ENCODE measurements around the gene B4GALT5. TPM values are rescaled to one million over a fixed set of nuclear protein-coding genes. Genes with fewer than 3 reads are reported as not detected.

Gene B4GALT5
- total and polyA plus RNA-seq, 7 donors: 17.1 to 46.0 (median 21.4) TPM

GRCh38 chr20:49601153-49601924, 112.3 kb downstream of the B4GALT5 start:
- Histone ChIP-seq H3K27ac (no peak overlapping the region), H3K9me3 (peaks cover 0 to 3% (median 0%) of the 10 kb centered on the region in 4 donors), H3K27me3 (no peaks in the 10 kb centered on the region), H3K4me1 (peaks cover 0 to 23% (median 11%) of the 10 kb centered on the region in 4 donors), H3K4me3 (no peak overlapping the region), H3K36me3 (no peaks in the 10 kb centered on the region)
- intact Hi-C loops (cut with DNase I): no loop called here
- WGBS, 2 donors: 91 to 92% methylated on average over 5 of the region's 5 CpGs
- no peak for DNase-seq
- TF ChIP-seq POLR2A (IDR thresholded peaks at IDR 0.05) (no peak), CTCF (IDR thresholded peaks at IDR 0.05) (no peak), EP300 (IDR thresholded peaks at IDR 0.05) (no peak), POLR2AphosphoS5 (IDR thresholded peaks at IDR 0.05) (no peak)

DNA sequence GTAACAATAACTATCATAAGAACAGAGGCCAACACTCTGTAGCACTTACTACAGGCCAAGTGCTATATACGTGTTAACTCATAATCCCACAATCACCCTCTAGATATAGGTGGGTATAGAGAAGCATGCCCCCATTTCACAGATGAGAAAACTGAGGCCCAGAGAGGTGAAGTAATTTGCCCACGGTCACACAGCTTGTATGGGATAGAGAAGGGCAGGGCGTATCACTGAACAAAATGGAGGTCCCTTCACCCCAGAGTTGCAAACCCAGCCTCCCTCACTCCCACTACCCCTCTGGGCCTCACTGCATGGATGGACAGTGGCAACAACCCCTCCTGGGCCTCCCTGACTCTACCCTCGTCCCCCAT, 113.9 kb downstream of the B4GALT5 start:
- intact Hi-C loops (cut with DNase I): no loop called here
- WGBS, 2 donors: 96 to 97% methylated on average over 4 of the region's 4 CpGs
- no peak overlapping the region for H3K27ac ChIP-seq
- H3K4me1 ChIP-seq: peaks cover 0 to 26% (median 10%) of the 10 kb centered on the region in 4 donors
- no peaks in the 10 kb centered on the region for H3K36me3 ChIP-seq
- H3K9me3 ChIP-seq: peaks cover 0 to 3% (median 0%) of the 10 kb centered on the region in 4 donors
- H3K4me3 ChIP-seq: no peak overlapping the region
- TF ChIP-seq POLR2AphosphoS5 (IDR thresholded peaks at IDR 0.05): no peak
- TF ChIP-seq CTCF (IDR thresholded peaks at IDR 0.05): no peak
- no peak for TF ChIP-seq POLR2A (IDR thresholded peaks at IDR 0.05)
- no peak for TF ChIP-seq EP300 (IDR thresholded peaks at IDR 0.05)
- no peaks in the 10 kb centered on the region for H3K27me3 ChIP-seq
- DNase-seq: no peak

DNA sequence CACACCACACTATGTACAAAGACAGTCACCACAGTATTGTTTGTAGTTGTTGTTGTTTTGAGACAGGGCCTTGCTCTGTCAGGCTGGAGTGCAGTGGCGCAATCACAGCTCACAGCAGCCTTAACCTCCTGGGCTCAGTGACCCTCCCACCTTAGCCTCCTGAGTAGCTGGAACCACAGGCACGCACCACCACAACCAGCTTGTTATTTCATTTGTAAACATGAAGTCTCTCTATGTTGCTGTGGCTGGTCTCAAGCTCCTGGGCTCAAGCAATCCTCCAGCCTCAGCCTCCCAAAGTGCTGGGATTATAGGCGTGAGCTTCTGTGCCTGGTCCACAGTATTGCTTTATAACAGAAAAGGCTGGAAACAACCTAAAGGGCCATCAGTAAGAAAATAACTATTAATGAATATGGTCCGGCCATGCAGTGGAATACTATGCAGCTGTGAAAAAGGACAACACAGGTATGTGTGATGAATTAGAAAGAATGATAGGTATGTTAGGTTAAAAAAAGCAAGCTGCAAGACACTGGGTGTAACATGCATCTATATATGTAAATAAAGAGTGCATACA, 115.8 kb downstream of the B4GALT5 start:
- no peaks in the 10 kb centered on the region for H3K36me3 ChIP-seq
- H3K27me3 ChIP-seq: no peaks in the 10 kb centered on the region
- WGBS, 2 donors: 89 to 97% methylated on average over 4 of the region's 4 CpGs
- intact Hi-C loops (cut with DNase I): no loop called here
- H3K9me3 ChIP-seq: peaks cover 0 to 3% (median 0%) of the 10 kb centered on the region in 4 donors
- H3K27ac ChIP-seq: no peak overlapping the region
- DNase-seq: no peak
- H3K4me1 ChIP-seq: peaks cover 0 to 12% (median 10%) of the 10 kb centered on the region in 4 donors
- TF ChIP-seq POLR2A (IDR thresholded peaks at IDR 0.05) (no peak), POLR2AphosphoS5 (IDR thresholded peaks at IDR 0.05) (no peak)
- no peak overlapping the region for H3K4me3 ChIP-seq

- DNase-seq: peak; percentile 81
- 72 to 82% methylated on average over 15 of the region's 15 CpGs for WGBS, 2 donors
- H3K9me3 ChIP-seq: peaks cover 0 to 3% (median 0%) of the 10 kb centered on the region in 4 donors
- H3K4me3 ChIP-seq: no peak overlapping the region
- no peaks in the 10 kb centered on the region for H3K36me3 ChIP-seq
- intact Hi-C loops (cut with DNase I): no loop called here
- no peaks in the 10 kb centered on the region for H3K27me3 ChIP-seq
- TF ChIP-seq EP300 (IDR thresholded peaks at IDR 0.05) (no peak), POLR2AphosphoS5 (IDR thresholded peaks at IDR 0.05) (peak in 1 of 4 donors; percentile 53)
- peaks cover 0 to 12% (median 9%) of the 10 kb centered on the region in 4 donors for H3K4me1 ChIP-seq
- H3K27ac ChIP-seq: peak overlapping the region; percentile 62 to 75 (median 64)
Observed at GRCh38 chr20:49595811-49596561, 117.7 kb downstream of the B4GALT5 start.

DNA sequence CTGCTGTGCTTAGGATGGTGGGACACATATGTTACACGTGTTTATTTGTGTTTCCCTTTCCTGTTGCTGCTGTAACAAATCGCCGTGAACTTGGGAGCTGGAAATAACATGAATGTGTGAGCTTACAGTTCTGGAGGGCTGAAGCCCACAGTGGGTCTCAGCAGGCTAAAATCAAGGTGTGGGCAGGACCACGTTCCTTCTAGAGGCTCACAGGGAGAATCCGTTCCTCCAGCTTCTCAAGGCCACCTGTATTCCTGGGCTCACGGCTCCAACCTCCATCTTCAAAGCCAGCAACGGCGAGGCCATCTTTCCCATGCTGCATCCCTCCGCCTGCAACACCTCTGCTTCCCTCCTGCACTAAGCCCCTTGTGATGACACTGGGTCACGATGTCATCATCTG, 118.3 kb downstream of the B4GALT5 start:
- 84 to 90% methylated on average over 10 of the region's 10 CpGs for WGBS, 2 donors
- Histone ChIP-seq H3K4me3 (no peak overlapping the region), H3K27me3 (no peaks in the 10 kb centered on the region), H3K4me1 (peaks cover 0 to 11% (median 10%) of the 10 kb centered on the region in 4 donors), H3K27ac (peak overlapping the region; percentile 62 to 75 (median 64)), H3K9me3 (peaks cover 0 to 3% (median 0%) of the 10 kb centered on the region in 4 donors), H3K36me3 (no peaks in the 10 kb centered on the region)
- no peak for DNase-seq
- intact Hi-C loops (cut with DNase I): no loop called here
- TF ChIP-seq POLR2A (IDR thresholded peaks at IDR 0.05) (no peak), CTCF (IDR thresholded peaks at IDR 0.05) (no peak), POLR2AphosphoS5 (IDR thresholded peaks at IDR 0.05) (no peak), EP300 (IDR thresholded peaks at IDR 0.05) (no peak)
